ENCODE results near the gene TAAR6.
"Not testable (repeated sequence)": the region's sequence is repeated elsewhere in the genome, so short reads cannot be mapped to it uniquely, and the experiment has no call there.

TAAR6 gene

GRCh38 chr6:132590362-132590761 is 20.2 kb downstream of the TAAR6 start:
- no peak for DNase-seq (ENCODE audit: low read depth)

- no peak for DNase-seq (ENCODE audit: low read depth)
Observed at GRCh38 chr6:132592855-132593254, 22.7 kb downstream of the TAAR6 start.

GRCh38 chr6:132596201-132596600 is 26.1 kb downstream of the TAAR6 start:
- DNase-seq (ENCODE audit: low read depth) = no peak

- no peak for DNase-seq (ENCODE audit: low read depth)
Observed at GRCh38 chr6:132598473-132598872, 28.4 kb downstream of the TAAR6 start.

- not testable (repeated sequence) for DNase-seq (ENCODE audit: low read depth)
Observed at GRCh38 chr6:132600900-132601299, 30.8 kb downstream of the TAAR6 start.

GRCh38 chr6:132604635-132605152 is 34.6 kb downstream of the TAAR6 start:
- no peak for DNase-seq (ENCODE audit: low read depth)

- no peak for DNase-seq (ENCODE audit: low read depth)
Observed at GRCh38 chr6:132607544-132608233, 37.6 kb downstream of the TAAR6 start.

- DNase-seq (ENCODE audit: low read depth) = no peak
Observed at GRCh38 chr6:132611616-132612015, 41.5 kb downstream of the TAAR6 start.

GRCh38 chr6:132612449-132613108 is 42.5 kb downstream of the TAAR6 start:
- no peak for DNase-seq (ENCODE audit: low read depth)

- DNase-seq (ENCODE audit: low read depth) = no peak
Observed at GRCh38 chr6:132614554-132614953, 44.4 kb downstream of the TAAR6 start.

- DNase-seq (ENCODE audit: low read depth) = no peak
Observed at GRCh38 chr6:132616677-132617076, 46.6 kb downstream of the TAAR6 start.

Measured in fibroblast of the conjunctiva (primary cell).